Measurements from ENCODE around the gene VAMP5. TPM values are rescaled to one million over a fixed set of nuclear protein-coding genes. Genes with fewer than 3 reads are reported as not detected.

The VAMP5 gene
- total and polyA plus RNA-seq, 9 of the 15 experiments (the other 6 are each of a cell fraction or from before 2014, with no cell fraction given), result 0.54 to 1.9 (median 1.5) TPM; not detected in 2

- peak overlapping the region; percentile 86 for H3K4me2 ChIP-seq (ENCODE audit: insufficient read depth, low read length)
- no peaks in the 10 kb centered on the region for H3K9me3 ChIP-seq (replicated peaks; ENCODE audit: control insufficient read depth, insufficient read depth, low read depth, low read length)
- BruUV-seq (replicated peaks), result no TSS peak
- H3K4me1 ChIP-seq (replicated peaks in 1 of 2; ENCODE audit: control insufficient read depth in 2 of 2, insufficient read depth in 2 of 2, low read length in 2 of 2), result peaks cover 6 to 26% of the 10 kb centered on the region in 2 experiments
- H3K9me1 ChIP-seq (ENCODE audit: control insufficient read depth, insufficient read depth, low read length), result no peaks in the 10 kb centered on the region
- WGBS (ENCODE audit: insufficient coverage, low coverage, missing lambda C conversion rate), result 0% methylated on average over 10 of the region's 10 CpGs
- in situ Hi-C loops (cut with MboI) (no loop called here), intact Hi-C loops (cut with micrococcal nuclease) (no loop called here)
- peaks cover 28% of the 10 kb centered on the region; the same call in 2 of the 3 replicates for H3K36me3 ChIP-seq (ENCODE audit: control insufficient read depth, insufficient read depth, low read length)
- peak overlapping the region; percentile 74 for H3K27ac ChIP-seq (ENCODE audit: extremely low read depth, low read depth, low read length)
- DNase-seq (ENCODE audit: extremely low read depth in 1 of 4, low spot score in 3 of 4) (peak in 2 of 4 experiments; percentile 47 to 56), FAIRE-seq (peak; percentile 61), ATAC-seq (peak; percentile 24)
- ChIA-PET POLR2A (interaction anchor here (0.5 to 4.4 kb wide), 14 partner anchors 8 to 600 kb away, joined by 3 to 31 read pairs (median 4); partner anchors contain the start of genes C2orf68, ELMOD3, RETSAT and TMEM150A), CTCF (ENCODE audit: low intra/inter-chr PET ratio) (no interaction called here)
- no peaks in the 10 kb centered on the region for H3K27me3 ChIP-seq (ENCODE audit: control insufficient read depth in 2 of 2, insufficient read depth in 2 of 2, low read length in 2 of 2)
- no peaks in the 10 kb centered on the region for H4K20me1 ChIP-seq (replicated peaks; ENCODE audit: control insufficient read depth, insufficient read depth, low read length)
- H2AFZ ChIP-seq (ENCODE audit: low read depth, low read length), result peak overlapping the region; percentile 90
- H3K79me2 ChIP-seq (ENCODE audit: control insufficient read depth, insufficient read depth, low read length), result peaks cover 28% of the 10 kb centered on the region
- peak overlapping the region; percentile 62 for H3K4me3 ChIP-seq
- H3K9ac ChIP-seq (ENCODE audit: insufficient read depth in 1 of 2, low read depth in 2 of 2, low read length in 2 of 2), result peak overlapping the region; percentile 79 to 93
- peak; percentile 21; the same call in 1 of the 2 replicates for TF ChIP-seq ZBTB7A (IDR thresholded peaks at IDR 0.05; ENCODE audit: borderline replicate concordance, control insufficient read depth, low read depth, low read length)
- no peak for TF ChIP-seq MCM2 (IDR thresholded peaks at IDR 0.05; ENCODE audit: low read depth)
- TF ChIP-seq CBX3 (IDR thresholded peaks at IDR 0.05; ENCODE audit: borderline replicate concordance in 1 of 2, low read length in 2 of 2), result no peak
- TF ChIP-seq ZNF282 (CRISPR knock-in tag; IDR thresholded peaks at IDR 0.05), result no peak
- TF ChIP-seq ZNF639 (CRISPR knock-in tag; conservative IDR thresholded peaks at IDR 0.05 in 1 of 2, IDR thresholded peaks at IDR 0.05 in 1 of 2), result no peak
- no peak for TF ChIP-seq ZSCAN29 (IDR thresholded peaks at IDR 0.05)
- no peak for TF ChIP-seq ZBTB1 (CRISPR knock-in tag; IDR thresholded peaks at IDR 0.05; ENCODE audit: borderline replicate concordance, low read depth)
- TF ChIP-seq ZNF347 (CRISPR knock-in tag; IDR thresholded peaks at IDR 0.05; ENCODE audit: low read depth), result no peak
- no peak for TF ChIP-seq RERE (CRISPR knock-in tag; IDR thresholded peaks at IDR 0.05; ENCODE audit: borderline replicate concordance)
- no peak for TF ChIP-seq ZFP36 (IDR thresholded peaks at IDR 0.05; ENCODE audit: low read depth, low read length, partially characterized antibody)
- TF ChIP-seq RFX7 (CRISPR knock-in tag; IDR thresholded peaks at IDR 0.05), result no peak
- no peak for TF ChIP-seq UBTF (IDR thresholded peaks at IDR 0.05; ENCODE audit: borderline replicate concordance in 1 of 2, low read depth in 2 of 2, low read length in 2 of 2)
Measured at GRCh38 chr2:85596026-85596333, 11.7 kb downstream of the VAMP5 start.

All from K562 (cell line).